Mesothelial cell of epicardium (in vitro differentiated cells): ENCODE data around the gene CNNM1. TPM values are rescaled to one million over a fixed set of nuclear protein-coding genes. Genes with fewer than 3 reads are reported as not detected.

Experiments used
- DNase-seq, 2 experiments: peaks; one replicate each; pipeline ENCODE4 v3.0.0; 2021; ENCODE audit warnings: low spot score in 2 of 2; ENCODE audit not compliant: unreplicated experiment in 2 of 2
- H3K27ac Mint-ChIP-seq: 2 replicates; pipeline ENCODE4 v1.8.0; 2021; ENCODE audit warnings: mixed read lengths
- H3K27me3 Mint-ChIP-seq: 2 replicates; pipeline ENCODE4 v1.8.0; 2021; ENCODE audit warnings: low read depth, mixed read lengths
- H3K36me3 Mint-ChIP-seq: 2 replicates; pipeline ENCODE4 v1.8.0; 2021; ENCODE audit warnings: mixed read lengths
- H3K4me1 Mint-ChIP-seq: 2 replicates; pipeline ENCODE4 v1.8.0; 2021; ENCODE audit warnings: mixed read lengths
- H3K4me3 Mint-ChIP-seq: 2 replicates; pipeline ENCODE4 v1.8.0; 2021; ENCODE audit warnings: mild to moderate bottlenecking, moderate library complexity, mixed read lengths
- H3K9me3 Mint-ChIP-seq: 2 replicates; pipeline ENCODE4 v1.8.0; 2021; ENCODE audit warnings: mixed read lengths
- total RNA-seq: library from RNA; stranded (reverse); gene quantifications from 3 replicates; pipeline ENCODE4 v1.2.1, GENCODE V29; 2021
- TF ChIP-seq, protein P1 (sequence below): fragments of 200-600 bp; sonication (generic); IDR thresholded peaks from one replicate; pipeline ENCODE4 v1.5.0; 2021; ENCODE audit warnings: antibody characterized with exemption; ENCODE audit not compliant: unreplicated experiment

CNNM1 gene
- total RNA-seq, 1 donor from 2014 or later = 0.49 TPM

- TF ChIP-seq, protein P1, sequence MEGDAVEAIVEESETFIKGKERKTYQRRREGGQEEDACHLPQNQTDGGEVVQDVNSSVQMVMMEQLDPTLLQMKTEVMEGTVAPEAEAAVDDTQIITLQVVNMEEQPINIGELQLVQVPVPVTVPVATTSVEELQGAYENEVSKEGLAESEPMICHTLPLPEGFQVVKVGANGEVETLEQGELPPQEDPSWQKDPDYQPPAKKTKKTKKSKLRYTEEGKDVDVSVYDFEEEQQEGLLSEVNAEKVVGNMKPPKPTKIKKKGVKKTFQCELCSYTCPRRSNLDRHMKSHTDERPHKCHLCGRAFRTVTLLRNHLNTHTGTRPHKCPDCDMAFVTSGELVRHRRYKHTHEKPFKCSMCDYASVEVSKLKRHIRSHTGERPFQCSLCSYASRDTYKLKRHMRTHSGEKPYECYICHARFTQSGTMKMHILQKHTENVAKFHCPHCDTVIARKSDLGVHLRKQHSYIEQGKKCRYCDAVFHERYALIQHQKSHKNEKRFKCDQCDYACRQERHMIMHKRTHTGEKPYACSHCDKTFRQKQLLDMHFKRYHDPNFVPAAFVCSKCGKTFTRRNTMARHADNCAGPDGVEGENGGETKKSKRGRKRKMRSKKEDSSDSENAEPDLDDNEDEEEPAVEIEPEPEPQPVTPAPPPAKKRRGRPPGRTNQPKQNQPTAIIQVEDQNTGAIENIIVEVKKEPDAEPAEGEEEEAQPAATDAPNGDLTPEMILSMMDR = no peak
- DNase-seq = no peak
- H3K4me3 Mint-ChIP-seq = no peak overlapping the region
- no peaks in the 10 kb centered on the region for H3K36me3 Mint-ChIP-seq
- peaks cover 57% of the 10 kb centered on the region for H3K27me3 Mint-ChIP-seq
- H3K27ac Mint-ChIP-seq = no peak overlapping the region
- no peaks in the 10 kb centered on the region for H3K4me1 Mint-ChIP-seq
- no peaks in the 10 kb centered on the region for H3K9me3 Mint-ChIP-seq
Measured at GRCh38 chr10:99353182-99353581, 24.0 kb downstream of the CNNM1 start.

GRCh38 chr10:99357691-99358090 lies 28.5 kb downstream of the CNNM1 start:
- TF ChIP-seq, protein P1 = no peak
- Mint-ChIP-seq H3K4me1 (no peaks in the 10 kb centered on the region), H3K27me3 (peaks cover 41% of the 10 kb centered on the region), H3K4me3 (no peak overlapping the region), H3K36me3 (no peaks in the 10 kb centered on the region), H3K9me3 (no peaks in the 10 kb centered on the region), H3K27ac (no peak overlapping the region)
- no peak for DNase-seq

- no peak overlapping the region for H3K4me3 Mint-ChIP-seq
- peaks cover 37% of the 10 kb centered on the region for H3K27me3 Mint-ChIP-seq
- no peak overlapping the region for H3K27ac Mint-ChIP-seq
- TF ChIP-seq, protein P1 = no peak
- no peak for DNase-seq
- H3K4me1 Mint-ChIP-seq = no peaks in the 10 kb centered on the region
- no peaks in the 10 kb centered on the region for H3K36me3 Mint-ChIP-seq
- H3K9me3 Mint-ChIP-seq = no peaks in the 10 kb centered on the region
Measured at GRCh38 chr10:99358101-99358500, 28.9 kb downstream of the CNNM1 start.

DNA sequence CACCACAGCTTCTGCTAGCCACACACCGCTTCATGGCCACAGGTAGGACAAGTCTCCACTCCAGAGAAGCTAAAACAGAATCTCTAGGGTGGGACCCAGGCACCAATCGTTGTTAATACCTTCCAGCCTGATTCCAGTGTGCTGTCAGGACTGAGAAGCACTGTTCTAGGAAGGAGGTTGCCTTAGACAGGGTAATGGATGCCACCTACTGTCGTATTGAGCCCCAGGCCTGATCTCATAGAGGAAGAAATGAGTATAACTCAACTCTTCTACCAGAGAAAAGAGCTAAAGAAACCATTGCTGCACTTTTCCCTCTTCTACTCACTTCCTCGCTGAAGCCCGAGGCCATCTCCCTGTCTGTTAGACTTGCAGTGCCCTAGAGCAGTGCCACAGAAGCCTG lies 31.8 kb downstream of the CNNM1 start:
- Mint-ChIP-seq H3K4me1 (no peaks in the 10 kb centered on the region), H3K27ac (no peak overlapping the region), H3K27me3 (peaks cover 29% of the 10 kb centered on the region), H3K36me3 (no peaks in the 10 kb centered on the region), H3K4me3 (no peak overlapping the region), H3K9me3 (no peaks in the 10 kb centered on the region)
- DNase-seq = no peak
- TF ChIP-seq, protein P1 = no peak

DNA sequence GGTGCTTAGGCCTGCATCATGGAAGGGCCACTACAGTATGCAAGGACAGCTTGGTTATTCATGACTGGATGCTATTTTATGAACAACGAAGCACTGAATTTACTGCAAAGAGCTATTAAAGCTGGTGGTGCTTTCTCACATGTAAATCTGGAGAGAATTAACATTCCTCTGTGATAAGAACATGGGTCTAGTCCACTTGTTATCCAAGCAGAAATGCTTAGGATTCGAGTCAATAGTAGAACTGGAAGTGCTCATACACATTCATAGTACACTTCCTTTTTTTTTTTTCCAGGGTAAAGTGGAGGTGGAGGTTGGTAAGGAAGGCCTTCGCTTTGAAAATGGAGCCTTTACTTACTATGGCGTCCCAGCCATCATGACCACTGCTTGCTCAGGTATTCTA lies 35.0 kb downstream of the CNNM1 start:
- TF ChIP-seq, protein P1 = no peak
- Mint-ChIP-seq H3K4me1 (peaks cover 4% of the 10 kb centered on the region), H3K4me3 (no peak overlapping the region), H3K27me3 (peaks cover 29% of the 10 kb centered on the region), H3K27ac (no peak overlapping the region), H3K36me3 (no peaks in the 10 kb centered on the region), H3K9me3 (no peaks in the 10 kb centered on the region)
- no peak for DNase-seq

GRCh38 chr10:99365311-99365710 lies 36.2 kb downstream of the CNNM1 start:
- Mint-ChIP-seq H3K27me3 (peaks cover 37% of the 10 kb centered on the region), H3K27ac (no peak overlapping the region), H3K36me3 (no peaks in the 10 kb centered on the region), H3K9me3 (no peaks in the 10 kb centered on the region), H3K4me3 (no peak overlapping the region), H3K4me1 (peaks cover 4% of the 10 kb centered on the region)
- TF ChIP-seq, protein P1 = no peak
- DNase-seq = no peak
